Stimulated activated CD4-positive, alpha-beta T cell treated with anti-CD3 and anti-CD28 coated beads, Interleukin-12 subunit alpha, Interleukin-12 subunit beta, amount 100 ng/mL, for 4 hours (primary cell): Measurements from ENCODE around the gene RDH8.

Experiments used
- DNase-seq: peaks from one replicate; pipeline ENCODE4 v3.0.0-alpha.2; 2020

The RDH8 gene, protein sequence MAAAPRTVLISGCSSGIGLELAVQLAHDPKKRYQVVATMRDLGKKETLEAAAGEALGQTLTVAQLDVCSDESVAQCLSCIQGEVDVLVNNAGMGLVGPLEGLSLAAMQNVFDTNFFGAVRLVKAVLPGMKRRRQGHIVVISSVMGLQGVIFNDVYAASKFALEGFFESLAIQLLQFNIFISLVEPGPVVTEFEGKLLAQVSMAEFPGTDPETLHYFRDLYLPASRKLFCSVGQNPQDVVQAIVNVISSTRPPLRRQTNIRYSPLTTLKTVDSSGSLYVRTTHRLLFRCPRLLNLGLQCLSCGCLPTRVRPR

DNA sequence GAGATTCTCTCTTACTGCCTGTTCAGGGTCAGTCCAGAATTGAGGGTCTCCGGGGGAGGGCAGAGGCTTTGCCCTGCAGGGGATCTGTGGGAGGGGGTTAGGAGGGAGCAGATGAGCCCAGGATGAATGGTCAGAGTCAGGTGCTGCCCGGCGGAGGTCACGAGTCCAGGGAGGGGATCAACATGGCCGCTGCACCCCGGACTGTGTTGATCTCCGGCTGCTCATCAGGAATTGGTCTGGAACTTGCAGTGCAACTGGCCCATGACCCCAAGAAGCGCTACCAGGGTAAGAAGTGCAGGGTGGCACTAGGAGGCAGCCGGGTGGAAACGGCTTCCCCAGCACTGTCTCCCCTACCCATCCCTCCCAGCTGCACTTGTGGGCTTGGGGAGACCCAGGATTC is at the start of gene RDH8:
Gene RDH8, plus strand, starts transcription at position 168 of the 400 bp plus-strand sequence. Its CDS starts 15 bp downstream, at position 183.
- DNase-seq: no peak

DNA sequence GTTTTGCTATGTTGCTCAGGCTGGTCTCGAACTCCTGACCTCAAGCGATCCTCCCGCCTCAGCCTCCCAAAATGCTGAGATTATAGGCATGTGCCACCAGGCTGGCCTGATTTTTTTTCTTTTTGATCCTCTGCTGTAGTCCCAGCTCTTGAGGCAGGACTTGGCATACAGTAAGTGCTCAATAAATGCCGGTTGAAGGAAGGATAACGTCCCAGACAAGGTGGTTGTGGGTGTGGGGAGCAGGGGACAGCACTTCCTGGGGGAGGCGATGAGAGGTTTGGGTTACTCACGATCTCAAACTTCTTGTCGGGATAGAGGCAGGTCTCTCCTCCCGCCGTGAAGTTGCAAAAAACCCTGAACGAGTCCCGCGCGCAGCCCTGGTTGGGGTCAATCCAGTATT is 47.3 kb upstream of the RDH8 start:
- DNase-seq: no peak

DNA sequence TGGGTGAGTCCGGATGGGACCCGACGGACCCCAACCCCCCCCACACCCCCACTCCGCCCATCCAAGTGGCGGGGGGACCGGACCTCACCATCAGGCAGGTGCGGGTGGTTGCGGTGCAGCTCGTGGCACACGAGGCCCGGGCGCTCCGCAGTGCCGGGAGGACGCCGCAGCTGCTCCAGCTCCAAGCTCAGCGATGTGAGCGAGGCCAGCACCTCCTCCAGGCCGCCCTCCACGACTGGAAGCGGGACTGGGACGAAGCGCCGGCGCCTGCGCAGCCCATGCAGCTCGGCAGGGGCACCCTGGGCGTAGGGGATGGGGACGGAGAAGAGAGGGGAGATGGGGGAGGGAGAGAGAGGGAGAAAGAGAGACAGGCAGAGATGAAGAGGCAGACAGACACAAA is 46.8 kb upstream of the RDH8 start:
- DNase-seq: no peak

DNA sequence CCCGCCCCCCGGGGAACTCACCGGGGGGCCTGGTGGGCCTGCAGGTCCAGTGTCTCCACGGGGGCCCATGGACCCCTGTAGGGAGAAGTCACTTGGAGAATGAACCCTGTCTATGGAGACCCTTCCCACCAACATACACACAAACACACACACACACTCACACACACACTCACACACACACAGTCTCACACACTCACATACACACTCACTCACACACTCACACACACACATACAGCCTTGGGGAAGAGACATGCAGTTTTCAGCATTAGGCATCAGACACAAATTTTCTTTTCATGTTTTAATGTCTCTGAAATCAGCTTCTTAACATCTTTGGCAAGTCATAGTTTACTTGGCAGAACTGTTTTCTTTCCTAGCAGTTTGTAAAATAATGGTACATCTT is 46.0 kb upstream of the RDH8 start:
- no peak for DNase-seq

DNA sequence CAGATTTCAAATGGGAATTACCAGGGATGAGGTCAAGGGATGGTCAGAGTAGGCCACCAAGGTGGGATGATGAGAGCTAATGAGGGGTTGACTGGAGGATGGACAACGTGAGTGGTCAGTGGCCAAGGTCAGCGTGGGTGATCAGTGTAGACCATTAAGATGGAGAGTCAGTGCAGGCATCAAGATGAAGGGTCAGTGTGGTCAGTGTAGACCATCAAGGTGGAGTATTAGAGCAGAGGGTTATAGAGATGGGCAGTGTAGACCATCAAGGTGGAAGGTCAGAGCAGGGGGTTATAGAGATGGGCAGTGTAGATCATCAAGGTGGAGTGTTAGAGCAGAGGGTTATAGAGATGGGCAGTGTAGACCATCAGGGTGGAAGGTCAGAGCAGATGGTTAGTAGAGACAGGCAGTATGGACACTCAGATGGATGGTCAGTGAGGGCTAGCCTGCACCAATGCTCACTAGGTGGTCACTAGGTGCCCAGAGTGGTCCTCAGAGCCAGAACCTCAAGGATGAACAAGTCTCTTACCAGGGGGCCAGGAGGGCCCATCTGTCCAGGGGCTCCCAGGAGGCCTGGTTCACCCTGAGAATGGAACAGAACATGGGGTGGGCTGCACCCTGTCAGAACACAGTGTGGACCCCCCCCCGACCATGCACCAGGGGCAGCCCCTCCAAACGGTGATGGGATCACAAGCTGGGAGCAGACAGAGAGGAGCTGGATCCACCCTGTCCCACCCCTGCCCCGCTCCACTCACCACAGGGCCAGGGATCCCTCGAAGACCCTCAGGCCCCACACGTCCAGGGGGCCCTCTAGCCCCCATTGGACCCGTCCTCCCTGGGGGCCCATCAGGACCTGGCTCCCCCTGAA is 44.2 kb upstream of the RDH8 start:
- no peak for DNase-seq

DNA sequence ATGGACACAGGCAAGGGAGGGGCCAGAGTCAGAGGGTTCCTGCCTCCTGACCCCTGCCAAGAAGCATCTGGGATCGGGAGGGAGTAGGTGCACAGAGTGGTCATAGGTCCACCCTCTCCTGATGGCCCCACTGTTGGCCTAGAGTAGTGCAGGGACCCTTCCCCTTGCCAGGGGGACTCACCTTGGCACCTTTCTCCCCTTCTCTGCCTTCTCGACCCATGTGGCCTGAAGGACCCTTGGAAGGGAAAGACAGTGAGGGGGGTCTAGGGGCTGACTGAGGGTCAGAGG is 43.7 kb upstream of the RDH8 start:
- no peak for DNase-seq

DNA sequence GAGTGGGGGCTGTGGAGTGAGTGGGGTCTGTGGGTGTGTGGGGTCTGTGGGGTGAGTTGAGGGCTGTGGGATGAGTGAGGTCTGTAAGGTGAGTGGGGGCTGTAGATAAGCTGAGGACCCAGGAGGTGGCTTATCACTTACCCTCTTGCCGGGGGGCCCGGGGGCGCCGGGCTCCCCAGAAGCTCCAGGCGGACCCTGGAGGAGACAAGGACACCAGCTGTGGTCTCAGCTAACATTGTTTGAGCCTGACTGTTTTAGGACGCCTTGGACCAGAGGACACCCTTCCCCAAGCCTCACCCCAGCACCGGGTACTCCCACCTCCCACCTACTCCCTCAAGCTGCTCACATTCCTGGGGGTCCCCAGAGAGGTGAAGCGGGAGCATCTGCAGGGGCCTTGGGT is 42.8 kb upstream of the RDH8 start:
- no peak for DNase-seq

DNA sequence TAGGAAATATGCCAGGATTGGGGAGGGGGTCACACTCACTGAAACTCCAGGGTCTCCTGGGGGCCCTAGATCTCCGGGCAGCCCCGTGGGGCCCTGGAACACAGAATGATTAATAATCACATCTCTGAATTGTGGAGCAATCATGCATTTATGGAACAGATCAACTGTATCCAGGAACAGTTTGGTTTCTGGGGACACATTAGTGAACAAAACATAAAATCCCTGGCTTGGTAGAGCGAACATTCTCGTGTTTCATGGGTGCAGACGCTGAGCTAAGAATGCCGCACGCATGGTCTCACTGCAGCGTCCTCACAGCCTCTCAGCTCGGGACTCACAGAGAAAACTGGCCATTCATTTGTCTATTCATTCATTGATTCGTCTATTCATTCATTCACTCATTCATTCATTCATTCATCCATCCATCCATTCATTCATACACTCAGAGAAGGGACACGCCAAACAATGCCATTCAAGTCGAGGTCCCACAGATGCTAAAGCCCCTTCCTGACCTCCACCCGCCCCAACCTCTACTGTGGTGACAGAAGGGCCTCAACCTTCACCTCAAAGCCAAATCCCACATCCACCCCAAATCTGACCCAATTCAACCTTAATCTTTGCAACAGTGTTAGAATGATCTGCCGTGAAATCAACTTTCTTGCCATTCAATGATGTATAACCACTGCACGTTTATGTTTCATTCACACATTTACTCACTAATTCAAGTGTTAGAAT is 42.0 kb upstream of the RDH8 start:
- no peak for DNase-seq

DNA sequence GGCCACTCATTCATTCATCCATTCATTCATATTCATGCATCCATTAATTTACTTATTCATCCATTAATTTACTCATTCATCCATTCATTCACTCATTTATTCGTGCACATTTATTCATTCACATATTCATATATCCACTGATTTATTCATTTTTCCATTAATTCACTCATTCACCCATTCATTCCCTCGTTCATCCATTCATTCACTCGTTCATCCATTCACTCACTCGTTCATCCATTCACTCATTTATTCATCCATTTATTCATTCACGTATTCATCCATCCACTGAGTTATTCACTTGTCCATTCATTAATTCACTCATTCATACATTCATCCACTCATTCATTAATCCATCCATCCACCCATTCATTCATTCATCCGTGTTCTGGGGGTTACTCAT is 41.2 kb upstream of the RDH8 start:
- DNase-seq: no peak

DNA sequence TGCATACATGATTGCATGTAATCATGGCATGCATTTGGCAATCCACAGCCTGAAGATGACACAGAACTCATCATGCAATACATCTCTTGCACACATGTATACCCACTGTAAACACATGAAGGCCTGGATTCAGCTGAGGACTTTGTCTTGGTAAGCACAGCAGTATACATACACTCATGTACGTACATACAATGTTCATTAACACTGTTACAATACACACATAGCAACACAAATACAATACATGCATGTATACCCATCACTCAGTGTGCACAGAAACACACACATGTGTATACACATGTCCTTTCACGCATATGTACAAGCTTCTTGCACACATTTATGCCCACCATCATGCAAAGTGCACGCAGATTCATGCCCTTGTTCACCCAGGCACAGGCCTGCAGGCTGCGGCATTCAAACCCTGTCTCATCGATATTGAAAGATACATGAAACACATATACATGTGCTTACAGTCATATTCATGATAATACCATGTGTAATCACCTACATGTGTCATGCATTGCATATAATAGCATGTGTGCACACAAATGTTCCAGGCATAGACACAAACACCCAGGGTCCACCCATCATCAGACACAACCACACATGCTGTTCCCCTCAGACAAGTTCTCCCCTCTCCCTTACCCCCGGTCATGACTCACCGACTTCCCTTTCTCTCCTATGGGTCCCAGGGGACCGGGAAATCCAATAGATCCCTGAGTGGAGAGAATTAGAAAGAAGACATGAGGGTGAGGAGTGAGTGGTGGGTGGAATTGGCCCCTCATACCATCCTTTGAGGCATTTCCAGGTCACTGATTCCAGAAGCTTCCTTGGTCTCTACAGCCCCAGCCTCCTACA is 31.6 kb upstream of the RDH8 start:
- no peak for DNase-seq

DNA sequence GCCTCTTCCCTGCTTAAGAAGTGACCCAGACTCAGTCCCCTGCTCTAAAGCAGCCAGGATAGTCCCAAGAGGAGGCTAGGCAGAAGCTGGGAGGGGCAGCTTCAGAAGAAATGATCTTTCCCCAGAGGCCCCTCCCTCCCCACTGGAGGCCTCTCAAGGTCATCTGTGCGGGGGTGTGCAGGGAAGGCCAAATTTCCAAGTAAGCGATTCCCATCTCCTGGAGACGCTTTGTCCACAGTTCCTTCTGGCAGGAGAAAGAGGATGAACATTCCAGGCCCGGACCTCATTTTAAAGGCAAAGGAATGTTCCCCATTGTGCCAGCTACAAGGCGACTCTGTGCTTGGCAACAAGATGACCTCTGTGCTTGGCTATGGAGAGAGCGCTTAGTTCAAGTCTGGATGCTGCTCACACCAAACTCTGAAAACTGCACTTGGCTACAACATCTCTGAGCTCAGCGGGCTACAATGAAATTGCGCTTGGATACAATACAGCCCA is 26.4 kb upstream of the RDH8 start:
- DNase-seq: no peak

DNA sequence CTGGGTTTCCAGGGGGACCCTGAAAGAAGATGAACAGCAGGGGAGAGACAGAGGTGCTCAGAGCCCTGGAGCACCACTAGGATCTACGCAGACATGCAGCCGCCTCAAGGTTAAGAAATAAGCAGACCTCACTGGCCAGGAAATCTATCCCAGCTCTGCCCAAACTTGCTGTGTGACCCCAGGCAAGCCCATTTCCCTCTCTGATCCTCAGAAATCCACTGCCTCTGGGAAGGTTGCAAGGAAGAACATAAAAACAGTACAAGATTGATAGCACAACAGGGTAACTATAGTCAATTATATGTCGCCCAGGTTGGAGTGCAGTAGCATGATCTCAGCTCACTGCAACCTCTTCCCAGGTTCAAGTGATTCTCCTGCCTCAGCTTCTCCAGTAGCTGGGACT is 23.8 kb upstream of the RDH8 start:
- no peak for DNase-seq

DNA sequence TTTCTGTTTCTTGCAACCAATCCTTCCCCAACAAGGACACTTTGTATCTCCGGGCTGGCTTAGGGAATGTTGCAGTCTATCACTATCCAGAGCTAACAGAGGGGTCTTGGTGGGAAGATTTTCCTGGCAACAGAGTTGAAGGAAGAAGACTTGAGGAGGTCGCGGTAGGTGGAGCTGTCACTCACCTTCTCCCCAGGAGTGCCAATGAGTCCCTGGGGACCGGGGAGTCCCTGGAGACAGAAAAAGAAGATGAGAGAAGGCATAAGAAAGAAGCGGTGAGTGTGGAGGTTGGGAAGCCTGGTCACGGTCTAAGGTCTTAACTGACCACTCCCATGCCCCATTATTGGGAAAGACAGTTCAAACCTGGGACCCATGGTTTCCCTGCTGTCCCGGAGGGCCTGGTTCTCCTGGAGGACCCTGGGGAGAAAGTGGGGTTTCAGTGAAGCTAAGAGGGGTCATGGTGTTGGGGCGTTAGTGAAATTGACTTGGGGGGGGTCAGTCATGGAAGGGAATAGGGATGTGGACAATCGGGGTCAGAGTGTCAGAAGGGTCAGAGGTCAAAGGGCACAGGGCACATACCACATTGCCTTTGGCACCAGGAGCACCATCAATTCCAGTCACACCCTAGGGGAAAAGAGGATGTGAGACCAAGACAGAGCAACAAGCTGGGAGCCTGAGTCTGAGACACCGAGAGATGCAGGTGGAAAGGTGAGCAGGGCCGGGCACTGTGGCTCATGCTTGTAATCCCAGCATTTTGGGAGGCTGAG is 21.7 kb upstream of the RDH8 start:
- no peak for DNase-seq

DNA sequence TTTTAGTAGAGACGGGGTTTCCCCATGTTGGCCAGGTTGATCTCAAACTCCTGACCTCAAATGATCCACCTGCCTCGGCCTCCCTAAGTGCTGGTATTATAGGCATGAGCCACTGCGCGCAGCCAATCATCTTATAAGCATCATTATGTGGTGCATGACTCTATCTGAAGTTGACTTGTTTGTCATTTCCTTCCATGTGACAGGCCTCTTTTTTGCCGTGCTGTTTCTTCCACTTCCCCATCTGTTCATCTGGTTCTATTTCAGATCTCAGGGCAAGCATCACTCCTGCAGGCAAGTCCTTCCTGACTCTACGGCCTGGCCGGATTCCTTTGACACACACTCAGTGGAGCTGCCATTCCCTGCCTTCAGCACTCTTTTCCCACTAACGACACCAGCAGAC is 18.2 kb upstream of the RDH8 start:
- no peak for DNase-seq

DNA sequence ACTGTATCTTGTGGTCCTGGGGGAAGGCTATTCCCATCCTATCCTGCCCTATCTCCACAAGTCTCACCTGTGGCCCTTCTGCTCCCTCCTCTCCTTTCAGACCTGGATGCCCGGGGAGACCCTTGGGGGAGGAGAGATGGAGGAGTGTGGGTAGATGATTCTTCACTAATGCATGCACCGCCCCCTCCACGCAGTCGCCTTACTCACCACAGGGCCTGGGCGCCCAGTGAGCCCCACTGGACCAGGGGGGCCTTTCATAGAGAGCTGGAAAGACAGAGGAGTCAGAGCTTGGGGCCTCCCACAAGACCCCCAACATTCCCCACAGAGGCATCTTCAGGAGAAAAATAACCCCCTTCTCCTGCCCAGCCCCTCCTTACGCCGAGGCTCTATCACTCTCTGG is 17.3 kb upstream of the RDH8 start:
- DNase-seq: no peak

DNA sequence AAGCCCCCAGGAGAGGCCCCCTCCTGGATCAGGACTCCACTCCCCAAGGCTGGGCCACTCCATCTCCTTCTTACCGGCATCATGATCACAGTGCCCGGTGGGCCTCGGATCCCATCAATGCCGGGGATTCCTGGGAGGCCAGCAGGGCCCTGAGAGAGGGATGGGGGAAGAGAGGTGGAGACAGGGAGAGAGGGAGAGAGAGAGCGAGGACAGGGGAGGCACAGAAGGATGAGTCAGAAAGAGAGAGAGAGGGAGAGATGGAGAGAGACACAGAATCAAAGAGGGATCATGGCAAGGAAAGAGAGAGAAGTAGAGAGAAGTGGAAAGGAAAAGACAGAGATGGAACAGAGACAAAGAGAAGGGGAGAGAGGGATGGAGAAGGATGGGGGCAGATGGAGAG is 16.7 kb upstream of the RDH8 start:
- no peak for DNase-seq

DNA sequence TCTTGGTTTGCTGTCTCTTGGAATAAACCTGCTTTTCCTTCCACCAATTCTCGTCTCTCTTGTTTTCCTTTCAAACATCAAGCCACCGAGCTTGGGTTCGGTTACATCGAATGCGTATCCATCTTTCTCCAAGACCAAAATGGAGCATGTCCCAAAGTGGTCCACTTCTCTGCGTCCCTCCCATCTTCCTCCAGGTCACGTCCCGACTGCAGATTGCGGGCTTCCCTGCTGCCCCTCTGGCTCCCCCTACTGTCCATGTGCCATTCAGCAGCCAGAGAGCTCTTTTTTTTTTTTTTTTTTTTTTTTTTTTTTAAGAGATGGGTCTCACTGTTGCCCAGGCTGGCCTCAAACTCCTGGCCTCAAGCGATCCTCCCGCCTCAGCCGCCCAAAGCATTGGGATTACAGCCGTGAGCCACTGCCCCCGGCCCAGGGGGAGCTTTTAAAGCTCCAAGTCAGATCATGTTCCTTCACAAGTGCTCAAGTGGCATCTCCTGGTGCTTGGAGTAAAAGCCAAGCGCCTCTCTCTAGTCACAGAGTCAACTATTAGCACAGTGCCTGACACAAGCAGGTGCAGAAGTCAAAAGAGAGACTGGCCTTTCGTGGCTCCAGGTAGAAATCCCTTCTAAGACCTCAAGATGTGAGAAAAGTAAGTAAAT is 13.0 kb upstream of the RDH8 start:
- DNase-seq: peak; percentile 62

DNA sequence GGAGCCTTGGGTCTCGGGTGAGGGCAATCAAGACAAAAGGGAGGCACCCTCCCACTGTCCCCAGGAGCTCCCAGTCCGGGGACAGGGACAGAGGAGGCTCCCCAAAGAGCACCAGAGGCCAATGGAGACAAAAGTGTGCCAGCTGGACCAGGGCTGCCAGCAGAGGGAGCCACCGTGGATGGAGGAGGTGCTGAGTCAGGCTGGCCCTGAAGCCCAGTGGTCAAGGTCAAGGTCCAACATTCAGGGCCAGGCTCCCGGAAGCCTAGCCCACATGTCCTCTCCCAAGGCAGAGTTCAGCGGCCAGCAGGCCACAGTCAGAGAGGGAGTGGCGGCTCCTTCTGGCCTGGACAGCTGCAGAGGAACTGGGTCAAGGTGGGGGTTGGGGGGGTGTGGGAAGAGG is 11.4 kb upstream of the RDH8 start:
- DNase-seq: no peak

DNA sequence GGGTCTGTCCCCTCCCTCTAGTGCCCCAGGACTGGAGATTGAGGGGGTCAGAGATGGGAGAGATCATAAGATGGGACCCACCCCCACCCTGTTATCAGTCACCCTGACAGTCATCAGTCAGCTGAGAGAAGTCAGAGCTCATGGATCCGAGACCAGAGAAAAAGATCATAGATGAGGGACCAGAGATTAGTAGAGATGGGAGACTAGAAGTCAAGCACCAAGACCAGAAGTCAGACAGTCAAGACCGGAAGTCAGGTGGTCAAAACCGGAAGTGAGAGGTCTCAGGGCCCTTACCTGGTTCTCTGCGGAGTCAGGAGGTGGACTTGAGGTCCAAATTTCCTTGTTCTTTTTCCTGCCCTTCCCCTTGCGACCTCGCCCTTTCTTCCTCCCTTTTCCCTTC is 10.0 kb upstream of the RDH8 start:
- no peak for DNase-seq

DNA sequence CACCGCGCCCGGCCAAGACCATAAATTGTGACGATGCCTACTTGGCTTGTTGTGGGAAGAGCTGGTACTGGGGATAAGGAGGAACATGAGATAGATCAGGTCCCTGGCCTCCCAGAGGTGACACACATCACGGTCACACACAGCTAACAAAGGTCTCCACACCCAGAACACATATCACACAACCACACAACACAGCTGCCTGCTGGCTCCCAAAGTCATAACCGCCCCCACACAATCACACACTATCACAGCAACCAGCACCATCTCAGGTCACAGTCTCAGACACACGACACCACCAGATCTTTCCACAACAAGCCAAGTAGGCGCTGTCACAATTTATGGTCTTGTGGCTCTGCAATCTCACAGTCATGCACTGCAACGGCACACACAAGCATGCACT is 8.7 kb upstream of the RDH8 start:
- no peak for DNase-seq

DNA sequence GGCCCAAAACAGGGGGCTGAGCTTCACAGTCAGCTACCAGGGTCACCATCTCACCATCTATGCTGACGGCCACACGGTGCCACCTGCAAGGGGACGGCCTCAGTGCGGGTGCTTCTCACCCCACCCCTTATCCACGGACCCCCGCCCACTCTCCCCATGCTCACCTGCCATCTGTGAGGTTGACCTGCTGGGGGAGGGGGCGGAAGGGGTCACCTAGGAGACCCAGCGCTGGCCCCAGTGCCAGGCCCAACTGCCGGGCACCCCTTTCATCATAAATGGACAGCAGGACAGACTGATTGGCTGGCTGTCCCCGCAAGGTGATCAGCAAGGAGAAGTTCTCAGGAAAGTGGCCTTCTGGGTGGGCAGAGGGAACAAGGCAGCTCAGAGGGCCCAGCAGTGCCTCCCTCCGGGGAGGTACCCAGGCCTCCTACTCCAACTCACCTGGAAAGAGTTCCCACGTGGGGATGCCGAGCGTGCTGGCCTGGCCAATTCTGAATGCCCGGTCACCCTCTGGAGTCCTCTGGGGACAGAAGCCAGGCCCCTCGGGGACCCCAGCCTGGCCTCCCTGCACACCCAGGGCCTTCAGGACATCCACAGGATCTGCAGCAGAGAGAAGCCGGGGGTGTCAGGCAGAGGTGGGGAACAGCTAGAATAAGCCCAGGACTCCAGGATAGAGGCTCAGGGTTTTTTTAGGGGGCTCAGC is 7.5 kb upstream of the RDH8 start:
- no peak for DNase-seq
